ENCODE data around the gene APCDD1L. TPM values are rescaled to one million over a fixed set of nuclear protein-coding genes. Genes with fewer than 3 reads are reported as not detected.

Gene APCDD1L
- total and polyA plus RNA-seq, 8 donors: 0.09 to 0.23 (median 0.13) TPM; not detected in 1

DNA sequence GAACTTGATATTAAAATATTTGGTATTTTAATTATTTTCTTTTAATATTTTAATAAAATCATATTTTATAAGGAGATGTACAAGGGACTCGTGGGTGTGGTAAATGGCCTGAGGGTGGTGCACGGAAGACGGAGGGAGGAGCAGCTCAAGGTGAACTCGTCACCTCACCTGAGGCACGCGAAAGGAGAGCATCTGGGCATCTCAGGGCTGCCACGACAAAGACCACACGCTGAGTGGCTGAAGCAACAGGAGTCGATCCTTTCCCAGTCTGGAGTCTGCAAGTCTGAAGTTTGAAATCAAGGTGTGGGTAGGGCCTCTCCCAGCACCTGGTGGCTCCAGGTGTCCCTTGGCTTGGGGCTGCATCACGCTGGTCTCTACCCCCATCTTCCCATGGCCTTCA lies 39.7 kb downstream of the APCDD1L start:
- Histone ChIP-seq H3K27ac (no peak overlapping the region), H3K4me3 (no peak overlapping the region), H3K27me3 (no peaks in the 10 kb centered on the region), H3K9me3 (peaks cover 0 to 12% of the 10 kb centered on the region in 2 donors), H3K36me3 (no peaks in the 10 kb centered on the region), H3K4me1 (no peaks in the 10 kb centered on the region)
- TF ChIP-seq, protein P1, sequence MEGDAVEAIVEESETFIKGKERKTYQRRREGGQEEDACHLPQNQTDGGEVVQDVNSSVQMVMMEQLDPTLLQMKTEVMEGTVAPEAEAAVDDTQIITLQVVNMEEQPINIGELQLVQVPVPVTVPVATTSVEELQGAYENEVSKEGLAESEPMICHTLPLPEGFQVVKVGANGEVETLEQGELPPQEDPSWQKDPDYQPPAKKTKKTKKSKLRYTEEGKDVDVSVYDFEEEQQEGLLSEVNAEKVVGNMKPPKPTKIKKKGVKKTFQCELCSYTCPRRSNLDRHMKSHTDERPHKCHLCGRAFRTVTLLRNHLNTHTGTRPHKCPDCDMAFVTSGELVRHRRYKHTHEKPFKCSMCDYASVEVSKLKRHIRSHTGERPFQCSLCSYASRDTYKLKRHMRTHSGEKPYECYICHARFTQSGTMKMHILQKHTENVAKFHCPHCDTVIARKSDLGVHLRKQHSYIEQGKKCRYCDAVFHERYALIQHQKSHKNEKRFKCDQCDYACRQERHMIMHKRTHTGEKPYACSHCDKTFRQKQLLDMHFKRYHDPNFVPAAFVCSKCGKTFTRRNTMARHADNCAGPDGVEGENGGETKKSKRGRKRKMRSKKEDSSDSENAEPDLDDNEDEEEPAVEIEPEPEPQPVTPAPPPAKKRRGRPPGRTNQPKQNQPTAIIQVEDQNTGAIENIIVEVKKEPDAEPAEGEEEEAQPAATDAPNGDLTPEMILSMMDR (IDR thresholded peaks at IDR 0.05): no peak
- DNase-seq: no peak
- intact Hi-C loops (cut with DNase I): no loop called here
- ATAC-seq: no peak

DNA sequence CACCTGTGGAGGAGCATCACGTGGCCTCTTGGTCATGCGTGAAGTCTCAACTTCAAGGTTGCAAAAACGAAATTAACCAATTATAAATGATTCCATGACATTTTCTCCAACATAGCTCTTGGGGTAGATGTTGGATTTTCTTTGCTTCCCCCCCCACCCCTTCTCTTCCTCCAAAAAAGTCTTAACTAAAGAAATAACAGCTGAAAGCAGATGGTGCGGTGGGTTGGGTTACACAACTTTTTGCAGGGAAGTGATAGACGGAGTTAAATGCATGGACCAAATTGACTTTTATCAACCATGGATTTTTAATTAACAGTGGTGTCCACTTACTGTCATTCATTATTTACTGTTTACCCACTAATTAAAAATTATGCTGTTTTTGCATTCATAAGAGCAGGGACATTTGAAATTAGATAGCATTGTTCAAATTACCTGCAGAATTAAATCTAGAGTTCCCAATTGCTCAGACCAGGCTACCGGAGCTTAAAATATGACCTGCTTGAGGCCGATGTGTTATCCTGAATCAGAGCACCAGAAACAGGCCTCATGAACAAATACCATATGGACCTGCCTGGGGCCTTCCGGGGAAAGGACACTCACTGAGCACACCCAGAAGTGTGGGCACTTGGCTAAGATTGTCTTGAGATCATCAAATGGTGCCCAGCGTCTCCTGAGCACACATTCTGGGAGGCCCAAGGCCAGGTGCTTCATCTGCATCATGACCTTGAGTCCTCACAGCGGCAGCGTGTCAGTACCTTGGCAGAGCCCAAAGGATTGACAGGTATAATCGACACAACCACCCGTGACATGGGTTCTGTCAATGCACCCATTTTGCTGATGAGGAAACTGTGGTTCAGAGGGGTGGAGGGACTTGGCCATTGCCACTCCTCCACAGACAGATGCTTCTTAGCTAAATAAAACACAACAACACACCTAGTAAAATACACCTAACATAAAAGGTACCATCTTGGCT lies 41.5 kb downstream of the APCDD1L start:
- TF ChIP-seq, protein P1 (IDR thresholded peaks at IDR 0.05): no peak
- Histone ChIP-seq H3K36me3 (no peaks in the 10 kb centered on the region), H3K9me3 (peaks cover 0 to 12% of the 10 kb centered on the region in 2 donors), H3K4me3 (no peak overlapping the region), H3K27ac (no peak overlapping the region), H3K27me3 (no peaks in the 10 kb centered on the region), H3K4me1 (no peaks in the 10 kb centered on the region)
- intact Hi-C loops (cut with DNase I): no loop called here
- DNase-seq (peak in 2 of 4 donors; percentile 43), ATAC-seq (no peak)

DNA sequence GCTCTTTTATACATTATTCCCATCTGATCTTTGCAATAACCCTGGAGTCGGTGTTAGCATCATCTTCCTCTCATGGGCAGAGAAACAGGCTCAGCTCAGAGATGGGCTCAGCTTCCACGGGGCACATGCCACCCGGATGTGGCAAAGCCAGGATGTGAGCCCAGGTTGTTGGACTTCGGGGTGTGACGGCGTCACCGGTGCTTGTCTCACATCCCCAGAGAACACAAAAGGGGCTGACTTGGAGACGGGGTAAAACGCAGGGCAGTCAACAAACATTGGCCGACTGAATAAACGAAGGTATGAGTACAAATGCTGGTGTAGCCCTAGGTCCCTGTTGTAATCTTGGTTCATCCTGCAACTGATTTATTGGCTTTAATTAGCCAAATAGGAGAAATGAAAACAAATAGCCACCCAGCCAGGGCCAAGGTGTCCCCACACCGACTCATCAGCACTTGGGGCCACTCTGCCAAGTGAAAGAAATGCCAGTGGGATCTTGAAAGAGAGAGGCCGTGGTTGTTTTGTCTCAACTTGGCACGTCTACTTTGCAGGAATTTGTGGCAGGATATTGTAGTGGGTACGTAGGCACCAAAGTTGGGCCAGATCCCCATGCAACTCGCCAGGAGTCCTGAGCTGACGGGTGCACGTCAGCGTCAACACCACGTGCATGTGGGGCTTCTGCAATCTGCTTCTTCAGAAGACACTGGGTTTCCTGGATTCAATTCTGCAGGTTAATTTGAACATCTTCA lies 42.8 kb downstream of the APCDD1L start:
- H3K36me3 ChIP-seq: no peaks in the 10 kb centered on the region
- H3K4me3 ChIP-seq: no peak overlapping the region
- H3K4me1 ChIP-seq: no peaks in the 10 kb centered on the region
- no peak overlapping the region for H3K27ac ChIP-seq
- DNase-seq (no peak), ATAC-seq (no peak)
- H3K9me3 ChIP-seq: peaks cover 0 to 1% of the 10 kb centered on the region in 2 donors
- intact Hi-C loops (cut with DNase I): no loop called here
- peaks cover 0 to 9% of the 10 kb centered on the region in 2 donors for H3K27me3 ChIP-seq
- TF ChIP-seq, protein P1 (IDR thresholded peaks at IDR 0.05): no peak

DNA sequence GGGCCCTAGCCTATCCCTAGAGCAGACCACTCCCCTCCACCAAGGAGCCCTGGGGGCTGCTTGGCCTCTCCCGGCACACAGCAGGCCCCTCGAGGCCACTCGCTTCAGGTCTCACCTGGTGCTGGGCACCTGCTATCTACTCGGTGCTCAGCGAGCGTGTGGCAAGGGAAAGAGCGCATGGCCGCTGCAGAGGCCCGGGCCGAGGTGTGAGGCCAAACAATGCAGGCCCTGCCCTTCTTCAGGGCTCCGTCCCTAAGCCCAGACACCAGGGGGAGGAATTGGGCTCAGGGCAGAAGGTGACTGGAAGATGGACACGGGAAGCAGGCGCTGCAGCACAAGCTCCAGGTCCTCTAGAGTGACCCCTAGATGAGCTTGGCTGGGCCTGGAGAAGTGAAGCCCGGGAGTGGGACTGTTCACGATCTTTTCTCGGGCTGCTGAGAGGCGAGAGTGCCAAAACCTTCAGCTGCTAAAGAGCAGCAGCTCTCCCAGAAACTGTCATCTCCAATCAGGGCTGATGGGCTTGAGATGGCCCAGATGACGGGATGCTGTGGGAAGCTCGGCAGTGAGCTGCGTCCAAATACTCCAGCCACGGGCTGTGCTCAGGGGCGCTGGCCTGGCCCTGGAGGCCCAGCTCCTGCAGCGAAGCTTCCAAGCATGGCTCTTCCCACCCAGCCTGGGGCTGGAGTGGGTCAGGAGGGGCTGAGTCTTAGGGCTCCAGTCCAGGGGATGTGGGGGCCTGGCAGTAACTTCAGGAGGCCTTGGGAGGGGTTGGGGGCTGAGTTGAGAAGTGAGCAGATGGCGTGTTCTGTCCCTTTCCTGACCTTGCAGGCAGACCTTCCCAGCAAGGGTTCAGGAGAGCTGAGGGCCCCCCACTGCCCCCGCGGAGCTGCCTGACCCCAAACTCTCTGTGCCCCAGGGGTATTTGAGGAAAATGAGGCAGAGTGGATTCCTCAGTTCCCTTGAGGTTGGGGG lies 43.7 kb downstream of the APCDD1L start:
- Histone ChIP-seq H3K4me3 (no peak overlapping the region), H3K9me3 (no peaks in the 10 kb centered on the region), H3K4me1 (no peaks in the 10 kb centered on the region), H3K27me3 (peaks cover 0 to 19% of the 10 kb centered on the region in 2 donors), H3K27ac (no peak overlapping the region), H3K36me3 (no peaks in the 10 kb centered on the region)
- ATAC-seq (peak; percentile 53), DNase-seq (peak in 2 of 4 donors; percentile 89 to 95)
- intact Hi-C loops (cut with DNase I): no loop called here
- TF ChIP-seq, protein P1 (IDR thresholded peaks at IDR 0.05): no peak
